Uterus (tissue), 4 donors: ENCODE data around the gene CPEB3. TPM values are rescaled to one million over a fixed set of nuclear protein-coding genes. Genes with fewer than 3 reads are reported as not detected.

ENCODE experiments used
- DNase-seq, 2 donors: peaks; one replicate each; pipeline ENCODE4 v3.0.0-alpha.2; 2019 to 2020
- H3K27ac ChIP-seq, 2 donors: fragments of 200-600 bp; sonication (generic); 1 replicate in 1 of 2; 2 replicates in 1 of 2; pipeline ENCODE4 v1.5.1; 2016 to 2018
- H3K27me3 ChIP-seq, 2 donors: fragments of 200-600 bp; sonication (generic); one replicate each; pipeline ENCODE4 v1.5.1; 2018 to 2019; ENCODE audit warnings: control low read depth in 1 of 2
- H3K36me3 ChIP-seq, 2 donors: fragments of 200-600 bp; sonication (generic); one replicate each; pipeline ENCODE4 v1.5.1; 2019; ENCODE audit warnings: control low read depth in 1 of 2
- H3K4me1 ChIP-seq, 2 donors: fragments of 200-600 bp; sonication (generic); one replicate each; pipeline ENCODE4 v1.5.1; 2018 to 2019; ENCODE audit warnings: control low read depth in 1 of 2
- H3K4me3 ChIP-seq, 2 donors: fragments of 200-600 bp; sonication (generic); 1 replicate in 1 of 2; 2 replicates in 1 of 2; pipeline ENCODE4 v1.5.1; 2018 to 2019; ENCODE audit warnings: mild to moderate bottlenecking in 1 of 2
- H3K9me3 ChIP-seq, 2 donors: fragments of 200-600 bp; sonication (generic); one replicate each; pipeline ENCODE4 v1.5.1; 2019; ENCODE audit warnings: control low read depth in 1 of 2
- POLR2A ChIP-seq, 2 donors: fragments of 450-650 bp; IDR thresholded peaks; one replicate each; pipeline ENCODE4 v1.6.1; 2016; ENCODE audit warnings: antibody characterized with exemption in 2 of 2, mild to moderate bottlenecking in 1 of 2, moderate library complexity in 1 of 2
- intact Hi-C: fragments of 100-400 bp; cut with DNase I; formaldehyde crosslinking; loops from one replicate; pipeline ENCODE4 v1.15.1; 2023; ENCODE audit warnings: low total_unique reads
- total RNA-seq, 4 donors: library from RNA; depleted of rRNA in 3 of 4; stranded (reverse); fragments of >200 nt in 3 of 4; gene quantifications; one replicate each; pipeline versions ENCODE4 v1.1.0 to v1.2.4, GENCODE V29; 2014 to 2023
- TF ChIP-seq, protein P1 (sequence below), 4 experiments: fragments of 200-600 bp in 2 of 4; fragments of 450-650 bp in 2 of 4; sonication (generic) in 2 of 4; IDR thresholded peaks; one replicate each; pipeline ENCODE4 v1.5.1; 2016 to 2019; ENCODE audit warnings: antibody characterized with exemption in 4 of 4, mild to moderate bottlenecking in 2 of 4, moderate library complexity in 1 of 4
- donor health status: DM: yes; HTN: yes; CAD: no.

CPEB3 gene
- total RNA-seq, 4 donors from 2014 or later: 2.6 to 5.4 (median 3.7) TPM

DNA sequence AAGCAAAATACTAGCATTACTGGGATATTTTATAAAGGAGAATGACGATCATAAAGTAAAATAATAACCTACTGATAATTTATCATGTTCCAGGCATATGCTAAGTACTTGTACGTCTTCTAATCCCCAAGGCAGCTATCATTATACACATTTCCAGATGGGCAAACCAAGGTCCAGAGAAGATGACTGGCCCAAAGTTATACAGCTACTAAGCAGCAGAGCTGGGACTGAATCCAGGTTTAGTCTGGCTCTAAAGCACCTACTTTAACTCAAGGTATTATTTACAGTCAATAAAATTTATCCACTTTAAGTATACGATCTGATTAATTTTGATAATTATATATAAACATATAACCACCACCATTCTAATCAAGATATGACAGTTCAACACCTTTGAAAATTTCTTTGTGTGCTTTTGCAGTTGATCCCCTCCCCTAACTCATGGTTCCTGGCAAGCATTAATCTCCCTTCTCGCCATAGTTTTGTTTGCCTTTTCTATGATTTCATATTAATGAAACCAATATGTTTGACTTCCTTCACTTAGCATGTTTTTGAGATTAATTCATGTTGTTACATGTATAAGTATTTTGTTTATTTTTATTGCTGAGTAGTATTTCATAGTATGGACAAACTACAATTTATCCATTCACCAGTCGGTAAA is 126.7 kb downstream of the CPEB3 start:
- H3K27me3 ChIP-seq: no peaks in the 10 kb centered on the region

DNA sequence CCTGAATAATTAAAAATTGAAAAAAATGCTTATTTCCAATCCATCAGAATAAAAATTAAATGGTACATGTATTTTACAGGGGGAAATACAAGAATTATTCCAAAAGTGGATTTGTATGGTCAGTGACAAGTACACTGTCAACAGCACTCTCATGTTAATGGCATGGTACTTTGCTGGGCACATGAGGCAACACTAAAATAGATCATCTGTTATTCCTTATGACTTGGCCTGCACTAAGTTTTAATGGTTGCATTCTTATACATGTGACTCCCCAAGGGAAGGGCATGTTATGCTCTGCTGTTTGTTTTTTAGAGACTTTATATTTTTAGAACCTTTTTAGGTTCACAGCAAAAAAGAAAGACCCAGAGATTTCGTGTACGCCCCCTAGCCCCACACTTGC is 128.3 kb downstream of the CPEB3 start:
- H3K4me1 ChIP-seq: no peaks in the 10 kb centered on the region
- intact Hi-C loops: no loop called here
- DNase-seq: no peak
- TF ChIP-seq, protein P1, sequence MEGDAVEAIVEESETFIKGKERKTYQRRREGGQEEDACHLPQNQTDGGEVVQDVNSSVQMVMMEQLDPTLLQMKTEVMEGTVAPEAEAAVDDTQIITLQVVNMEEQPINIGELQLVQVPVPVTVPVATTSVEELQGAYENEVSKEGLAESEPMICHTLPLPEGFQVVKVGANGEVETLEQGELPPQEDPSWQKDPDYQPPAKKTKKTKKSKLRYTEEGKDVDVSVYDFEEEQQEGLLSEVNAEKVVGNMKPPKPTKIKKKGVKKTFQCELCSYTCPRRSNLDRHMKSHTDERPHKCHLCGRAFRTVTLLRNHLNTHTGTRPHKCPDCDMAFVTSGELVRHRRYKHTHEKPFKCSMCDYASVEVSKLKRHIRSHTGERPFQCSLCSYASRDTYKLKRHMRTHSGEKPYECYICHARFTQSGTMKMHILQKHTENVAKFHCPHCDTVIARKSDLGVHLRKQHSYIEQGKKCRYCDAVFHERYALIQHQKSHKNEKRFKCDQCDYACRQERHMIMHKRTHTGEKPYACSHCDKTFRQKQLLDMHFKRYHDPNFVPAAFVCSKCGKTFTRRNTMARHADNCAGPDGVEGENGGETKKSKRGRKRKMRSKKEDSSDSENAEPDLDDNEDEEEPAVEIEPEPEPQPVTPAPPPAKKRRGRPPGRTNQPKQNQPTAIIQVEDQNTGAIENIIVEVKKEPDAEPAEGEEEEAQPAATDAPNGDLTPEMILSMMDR (IDR thresholded peaks at IDR 0.05): no peak
- no peak for TF ChIP-seq POLR2A (IDR thresholded peaks at IDR 0.05)
- no peaks in the 10 kb centered on the region for H3K27me3 ChIP-seq
- H3K9me3 ChIP-seq: peaks cover 0 to 7% of the 10 kb centered on the region in 2 donors
- H3K36me3 ChIP-seq: no peaks in the 10 kb centered on the region
- no peak overlapping the region for H3K27ac ChIP-seq
- no peak overlapping the region for H3K4me3 ChIP-seq

More for the DNA sequence above, 126.7 kb downstream of the CPEB3 start:
- Histone ChIP-seq H3K27ac (no peak overlapping the region), H3K4me3 (no peak overlapping the region), H3K36me3 (no peaks in the 10 kb centered on the region), H3K9me3 (peaks cover 0 to 7% of the 10 kb centered on the region in 2 donors), H3K4me1 (no peaks in the 10 kb centered on the region)
- TF ChIP-seq, protein P1 (IDR thresholded peaks at IDR 0.05): no peak
- TF ChIP-seq POLR2A (IDR thresholded peaks at IDR 0.05): no peak
- no peak for DNase-seq
- intact Hi-C loops: no loop called here

DNA sequence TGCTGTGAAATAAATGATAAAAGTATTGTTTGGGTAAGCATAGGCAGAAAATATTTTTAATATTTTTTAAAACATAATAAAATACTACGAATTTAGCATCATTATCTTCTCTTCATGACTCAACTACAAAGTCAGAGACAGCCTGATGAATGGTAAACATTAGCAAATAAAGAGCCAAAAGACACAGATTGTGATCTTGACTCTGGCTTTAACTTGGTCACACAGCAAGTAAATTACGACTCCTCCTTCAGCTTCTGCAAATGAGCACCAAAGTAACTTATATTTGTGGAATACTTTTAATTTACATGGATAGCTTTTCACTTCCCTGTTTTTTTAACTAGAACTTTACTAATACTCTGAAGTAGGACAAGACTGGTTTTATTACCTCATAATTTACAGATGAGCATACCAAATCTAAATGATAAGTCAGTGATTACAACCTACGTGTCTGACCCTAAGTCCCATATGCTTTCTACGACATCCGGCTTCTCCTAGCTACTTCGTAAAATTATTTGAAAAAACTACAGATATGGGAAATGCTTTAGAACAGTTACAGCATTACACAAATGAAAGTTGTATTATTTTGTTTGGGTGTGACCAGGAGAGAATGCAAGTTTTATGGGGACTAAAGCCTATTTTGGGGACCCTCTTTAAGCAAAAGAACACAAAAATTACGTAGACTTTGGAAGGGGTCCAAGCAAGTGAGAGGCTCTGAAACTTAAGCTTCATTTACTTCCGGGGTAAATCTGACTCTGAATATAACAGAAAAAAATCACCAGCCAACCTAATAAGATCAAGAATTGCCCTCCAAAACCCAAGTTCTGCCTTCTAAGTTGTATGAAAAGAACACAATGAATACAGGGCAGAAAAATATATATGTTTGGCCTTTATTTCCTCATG is 133.8 kb downstream of the CPEB3 start:
- no peak for DNase-seq
- Histone ChIP-seq H3K4me3 (no peak overlapping the region), H3K36me3 (no peaks in the 10 kb centered on the region), H3K9me3 (no peaks in the 10 kb centered on the region), H3K27me3 (no peaks in the 10 kb centered on the region), H3K27ac (peak overlapping the region; percentile 15 to 16), H3K4me1 (no peaks in the 10 kb centered on the region)
- TF ChIP-seq, protein P1 (IDR thresholded peaks at IDR 0.05): no peak
- TF ChIP-seq POLR2A (IDR thresholded peaks at IDR 0.05): no peak
- intact Hi-C loops: no loop called here

DNA sequence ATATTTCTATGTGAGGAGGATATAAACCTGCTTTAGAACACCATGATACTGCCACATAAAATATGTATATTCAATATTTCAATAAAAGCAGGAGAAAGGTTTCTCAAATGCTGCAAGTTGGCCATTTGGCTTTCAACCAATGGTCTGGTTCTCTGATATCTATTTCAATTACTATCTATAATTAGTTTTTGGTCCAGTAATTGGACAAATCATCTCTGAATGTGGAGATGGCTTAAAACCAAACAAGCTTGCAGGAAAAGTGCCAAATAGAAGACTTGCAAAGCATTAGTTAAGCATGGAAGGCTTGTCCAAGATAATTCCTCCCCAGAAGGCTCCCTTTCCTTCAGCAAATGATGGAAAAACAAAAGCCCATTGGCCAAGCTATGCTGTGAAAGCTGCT is 140.1 kb downstream of the CPEB3 start:
- DNase-seq: no peak
- H3K9me3 ChIP-seq: no peaks in the 10 kb centered on the region
- H3K36me3 ChIP-seq: no peaks in the 10 kb centered on the region
- no peaks in the 10 kb centered on the region for H3K27me3 ChIP-seq
- no peak overlapping the region for H3K27ac ChIP-seq
- no peak overlapping the region for H3K4me3 ChIP-seq
- peaks cover 0 to 6% of the 10 kb centered on the region in 2 donors for H3K4me1 ChIP-seq
- TF ChIP-seq POLR2A (IDR thresholded peaks at IDR 0.05): no peak
- TF ChIP-seq, protein P1 (IDR thresholded peaks at IDR 0.05): no peak
- intact Hi-C loops: no loop called here

DNA sequence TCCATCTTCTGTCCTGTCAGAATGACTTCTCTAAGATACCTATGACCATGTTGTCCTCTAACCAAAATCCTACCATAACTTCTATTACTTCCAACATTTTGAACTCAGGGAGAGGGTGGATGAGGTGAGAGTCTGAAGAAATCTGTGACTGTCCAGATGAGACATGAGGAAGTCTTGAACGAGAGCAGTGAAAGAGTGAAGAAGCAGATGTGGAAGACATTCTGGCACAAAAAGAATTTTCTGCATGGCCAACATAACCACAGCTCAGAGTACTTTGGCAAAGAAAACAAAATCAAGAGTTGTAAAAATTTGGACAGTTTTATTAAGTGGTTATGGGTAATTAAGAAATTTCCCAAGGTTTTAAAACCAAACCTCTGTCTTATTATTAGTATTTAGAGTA is 141.6 kb downstream of the CPEB3 start:
- TF ChIP-seq POLR2A (IDR thresholded peaks at IDR 0.05): no peak
- TF ChIP-seq, protein P1 (IDR thresholded peaks at IDR 0.05): no peak
- Histone ChIP-seq H3K9me3 (no peaks in the 10 kb centered on the region), H3K27me3 (no peaks in the 10 kb centered on the region), H3K36me3 (no peaks in the 10 kb centered on the region), H3K4me1 (peaks cover 0 to 6% of the 10 kb centered on the region in 2 donors), H3K4me3 (no peak overlapping the region), H3K27ac (no peak overlapping the region)
- intact Hi-C loops: no loop called here
- DNase-seq: no peak
